Measurements from ENCODE around the gene ZNF362.
"Not testable (repeated sequence)": the region's sequence is repeated elsewhere in the genome, so short reads cannot be mapped to it uniquely, and the experiment has no call there.

ZNF362 gene

DNA sequence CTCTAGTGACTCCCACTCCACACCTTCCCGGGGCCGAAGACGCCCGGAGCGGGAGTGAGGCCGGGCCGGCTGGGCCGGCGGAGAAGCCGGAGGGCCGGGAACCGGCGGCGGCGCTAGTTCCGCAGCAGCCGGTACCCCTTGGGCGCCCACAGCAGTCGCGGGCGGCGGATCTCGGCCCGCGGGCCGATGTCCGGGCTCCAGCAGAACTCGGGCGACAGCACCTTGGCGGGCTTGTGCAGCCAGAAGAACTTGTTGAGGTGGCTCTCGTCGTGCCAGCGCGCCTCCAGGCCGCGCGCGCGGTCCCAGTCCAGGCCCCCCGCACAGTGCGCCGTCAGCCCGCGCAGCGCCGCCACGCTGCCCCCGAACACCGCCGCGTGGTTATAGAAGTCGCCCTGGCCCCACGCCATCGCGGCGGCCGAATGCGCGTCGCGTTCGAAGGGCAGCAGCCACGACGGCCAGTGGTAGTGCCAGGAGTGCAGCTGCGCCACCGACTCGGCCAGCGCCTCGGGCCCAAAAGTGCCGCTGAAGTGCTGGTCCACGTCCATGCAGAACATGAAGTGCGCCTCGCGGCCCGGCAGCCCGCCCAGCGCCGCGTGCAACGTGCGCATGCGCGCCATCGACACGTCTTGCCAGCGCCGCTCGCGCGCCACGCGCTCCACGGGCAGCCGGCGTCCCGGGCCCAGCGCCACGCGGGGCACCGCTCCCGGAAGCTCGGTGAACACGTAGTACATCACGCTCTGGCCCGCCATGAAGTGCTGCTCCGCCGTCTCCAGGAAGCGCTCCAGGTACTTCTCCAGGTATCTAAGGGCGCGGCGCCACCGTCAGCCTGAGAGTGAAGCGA is 50.6 kb downstream of the ZNF362 start:
- DNase-seq (ENCODE audit: low read depth): no peak

- no peak for DNase-seq (ENCODE audit: low read depth)
These were observed 51.2 kb downstream of the ZNF362 start for GRCh38 chr1:33307494-33307864.

GRCh38 chr1:33309351-33309750 is 53.1 kb downstream of the ZNF362 start:
- not testable (repeated sequence) for DNase-seq (ENCODE audit: low read depth)

- no peak for DNase-seq (ENCODE audit: low read depth)
These were observed 54.4 kb downstream of the ZNF362 start for GRCh38 chr1:33310702-33311101.

GRCh38 chr1:33311706-33312412 is 55.6 kb downstream of the ZNF362 start:
- no peak for DNase-seq (ENCODE audit: low read depth)

GRCh38 chr1:33312413-33312749 is 56.1 kb downstream of the ZNF362 start:
- no peak for DNase-seq (ENCODE audit: low read depth)

DNA sequence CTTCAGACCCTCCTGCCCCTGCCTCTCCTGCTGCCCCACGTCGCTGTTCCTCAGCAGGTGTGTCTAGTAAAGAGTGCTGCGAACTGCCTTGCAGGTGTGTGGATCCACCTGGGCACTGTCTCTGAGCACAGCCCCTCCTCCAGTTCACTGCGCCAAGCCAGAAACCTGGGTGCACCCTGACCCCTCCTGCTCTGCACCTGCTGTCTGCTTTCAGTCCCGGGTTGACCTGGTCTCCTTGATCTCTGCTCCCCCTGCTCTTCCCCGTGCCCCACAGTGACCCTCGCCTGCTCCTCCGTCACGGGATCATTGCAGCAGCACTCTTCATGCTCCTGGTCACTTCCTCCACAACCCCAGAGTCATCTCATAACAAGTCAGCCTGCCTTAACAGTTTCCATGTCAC is 58.1 kb downstream of the ZNF362 start:
- DNase-seq (ENCODE audit: low read depth): no peak

- DNase-seq (ENCODE audit: low read depth): no peak
These were observed 60.3 kb downstream of the ZNF362 start for GRCh38 chr1:33316601-33317000.

DNA sequence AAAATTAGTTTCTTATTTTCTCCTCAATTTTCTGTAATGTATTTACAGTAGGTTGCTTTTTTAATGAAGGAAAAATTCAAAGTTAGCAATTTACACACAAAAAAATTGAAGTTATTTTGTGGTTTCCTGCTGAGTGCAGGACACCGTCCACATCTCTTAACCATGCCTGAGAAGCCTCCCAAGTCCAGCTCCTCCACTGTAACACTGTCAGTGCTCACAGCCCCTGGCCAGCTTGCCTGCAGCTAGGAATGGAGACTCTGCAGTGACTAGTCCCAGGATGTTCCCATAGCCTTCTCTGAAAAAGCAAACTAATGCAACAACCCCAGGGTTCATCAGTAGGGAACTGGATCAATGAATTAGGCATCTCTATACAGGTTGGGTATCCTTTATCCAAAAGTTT is 61.1 kb downstream of the ZNF362 start:
- no peak for DNase-seq (ENCODE audit: low read depth)

DNA sequence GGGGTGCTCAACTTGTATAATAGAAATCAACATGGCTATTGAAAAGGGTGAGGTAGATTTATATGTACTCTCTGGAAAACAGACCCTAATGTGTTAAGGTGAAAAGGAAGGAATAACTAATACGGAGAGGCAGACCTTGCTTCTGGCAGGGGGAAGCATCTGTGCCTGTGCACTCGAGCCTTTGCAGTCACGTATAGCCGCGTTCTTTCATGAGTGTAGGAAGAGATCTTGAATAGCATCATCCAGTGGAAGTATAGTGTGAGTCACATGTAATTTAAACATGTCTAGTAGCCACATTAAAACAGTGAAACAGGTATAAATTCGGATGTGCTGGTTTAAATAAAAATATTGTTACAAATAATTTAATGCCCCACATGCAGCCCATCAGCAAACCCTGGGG is 61.7 kb downstream of the ZNF362 start:
- no peak for DNase-seq (ENCODE audit: low read depth)

GRCh38 chr1:33319186-33319948 is 63.1 kb downstream of the ZNF362 start:
- no peak for DNase-seq (ENCODE audit: low read depth)

GRCh38 chr1:33319949-33320618 is 63.8 kb downstream of the ZNF362 start:
- no peak for DNase-seq (ENCODE audit: low read depth)

- DNase-seq (ENCODE audit: low read depth): no peak
These were observed 64.4 kb downstream of the ZNF362 start, which contains the start of gene A3GALT2 for GRCh38 chr1:33320619-33321165. TSS of gene A3GALT2 (minus strand) at chr1:33321098. CDS start at chr1:33321098, 0 bp downstream.

GRCh38 chr1:33321178-33321577 is 64.9 kb downstream of the ZNF362 start:
- no peak for DNase-seq (ENCODE audit: low read depth)

GRCh38 chr1:33322109-33322508 is 65.8 kb downstream of the ZNF362 start:
- DNase-seq (ENCODE audit: low read depth): no peak

DNA sequence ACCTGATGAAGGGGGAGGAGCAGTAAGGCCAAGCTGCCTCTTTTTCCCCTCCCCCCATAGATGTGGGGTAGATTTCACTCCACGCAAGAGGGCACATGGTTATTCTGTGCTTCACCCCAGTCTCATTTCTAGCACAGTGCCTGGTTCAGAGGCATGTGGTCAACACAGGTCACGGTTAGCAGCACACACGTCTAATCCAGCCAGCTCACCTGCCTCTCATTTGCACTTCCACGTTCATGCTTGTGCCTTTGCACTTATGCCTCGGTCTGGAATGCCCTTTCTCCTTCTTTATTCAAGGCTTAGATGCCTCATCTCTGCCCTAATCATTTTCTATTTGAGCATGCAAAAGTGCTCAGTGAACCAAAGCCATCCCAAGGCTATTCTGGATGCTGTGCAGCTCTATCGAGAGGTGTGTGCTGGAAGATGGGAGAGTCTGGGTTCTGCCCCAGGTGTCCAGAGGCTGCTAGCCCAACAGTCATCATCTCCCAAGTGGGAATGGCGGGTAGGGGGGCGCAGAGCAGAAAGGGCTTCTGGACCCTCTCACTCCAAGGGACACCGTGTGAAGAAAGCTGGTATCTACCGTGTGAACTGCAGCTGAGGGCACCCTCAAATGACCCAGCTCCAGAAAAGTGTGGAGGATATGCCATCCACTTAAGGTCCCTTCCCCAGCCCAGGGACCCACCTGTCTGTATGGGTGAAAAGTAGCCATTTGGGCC is 66.7 kb downstream of the ZNF362 start:
- no peak for DNase-seq (ENCODE audit: low read depth)

DNA sequence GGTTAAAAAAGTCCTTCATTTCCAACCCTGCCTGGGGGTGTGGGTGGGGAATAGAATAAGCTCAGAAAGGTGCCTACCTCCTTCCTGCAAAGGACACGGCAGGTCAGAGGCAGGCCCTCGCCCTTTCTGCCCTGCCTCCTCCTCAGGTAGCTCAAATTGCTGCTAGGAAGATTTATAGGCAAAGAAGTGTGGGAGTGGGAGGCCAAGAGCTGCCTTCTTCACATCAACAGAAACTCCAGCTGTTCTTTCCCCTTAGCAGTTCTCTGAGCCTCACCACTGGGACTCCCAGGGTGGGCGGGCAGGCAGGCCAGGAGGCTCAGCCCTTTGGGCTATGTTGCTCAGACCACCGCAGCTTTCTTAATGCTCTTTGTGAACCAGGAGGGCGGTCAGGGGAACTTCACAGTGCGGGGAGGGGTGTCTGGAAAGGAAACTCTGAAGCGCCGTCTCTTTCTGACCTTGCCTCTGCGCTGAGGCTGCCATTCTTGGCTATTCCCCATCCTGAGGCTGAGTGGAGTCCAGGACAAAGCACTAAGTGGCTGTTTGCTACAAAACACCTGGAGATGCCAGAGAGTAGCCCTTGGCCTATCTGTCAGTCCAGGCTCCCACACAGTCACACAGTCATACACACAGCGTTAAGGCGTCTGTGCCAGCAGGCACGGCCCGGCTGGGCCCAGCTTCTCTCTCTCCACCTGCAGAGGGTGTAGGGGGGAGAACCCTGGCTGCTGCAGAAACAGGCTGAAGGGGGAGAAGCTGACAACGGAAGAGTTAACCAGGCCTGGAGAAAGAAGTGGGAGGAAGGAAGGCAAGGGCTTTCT is 67.6 kb downstream of the ZNF362 start:
- no peak for DNase-seq (ENCODE audit: low read depth)

DNA sequence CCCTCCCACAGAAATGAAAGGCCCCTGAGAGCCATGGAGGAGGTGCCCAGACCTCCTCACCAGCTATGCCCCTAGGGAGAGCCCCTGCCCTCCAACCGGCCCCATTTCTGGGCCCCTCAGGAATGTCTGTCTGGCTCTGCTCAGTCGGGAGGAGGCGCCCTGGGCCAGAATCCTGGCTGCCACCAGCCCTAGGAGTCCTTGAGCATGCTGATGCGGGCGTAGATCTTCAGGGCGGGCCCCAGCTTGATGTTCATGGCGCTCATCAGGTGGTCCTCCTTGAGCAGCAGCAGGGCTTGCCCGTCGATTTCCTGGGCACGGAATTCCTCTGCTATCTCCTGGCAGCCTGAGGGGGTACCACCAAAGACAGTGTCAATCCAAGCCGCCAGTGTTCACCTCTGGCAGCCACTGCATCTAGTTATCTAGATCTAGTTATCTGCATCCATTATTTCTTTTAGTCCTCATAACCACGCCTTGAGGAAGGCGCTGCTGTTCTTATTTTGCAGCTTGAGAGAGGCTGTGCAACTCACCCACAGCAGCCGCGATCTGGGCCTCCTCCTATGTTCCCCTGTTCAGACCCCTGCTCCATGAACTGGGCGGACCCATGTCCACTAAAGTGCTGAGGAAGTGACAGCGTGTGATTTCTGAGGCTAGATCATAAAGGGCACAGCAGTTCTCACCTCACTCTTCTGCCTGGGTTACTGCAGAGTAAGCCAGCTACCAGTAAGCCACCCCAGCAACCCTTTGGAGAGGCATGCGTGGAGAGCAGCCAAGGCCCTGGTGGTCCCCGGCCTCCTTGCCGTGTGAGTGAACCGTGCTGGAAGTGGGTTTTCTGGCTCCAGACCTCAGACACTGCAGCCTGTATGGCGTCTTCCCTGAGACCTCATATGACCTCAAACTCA is 68.6 kb downstream of the ZNF362 start:
- DNase-seq (ENCODE audit: low read depth): no peak

DNA sequence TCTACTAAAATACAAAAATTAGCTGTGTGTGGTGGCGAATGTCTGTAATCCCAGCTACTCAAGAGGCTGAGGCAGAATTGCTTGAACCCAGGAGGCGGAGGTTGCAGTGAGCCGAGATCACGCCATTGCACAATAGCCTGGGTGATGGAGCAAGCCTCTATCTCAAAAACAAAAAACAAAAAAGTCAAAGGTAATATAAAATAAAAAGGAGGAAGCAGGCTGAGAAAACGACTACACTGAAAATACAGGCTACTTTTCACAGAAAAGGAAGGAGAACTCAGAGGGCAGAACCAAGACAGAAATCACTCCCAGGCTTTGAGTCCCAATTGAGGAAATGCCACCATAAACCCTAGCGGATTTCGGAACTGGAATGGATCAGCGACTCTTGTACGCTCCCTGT is 70.5 kb downstream of the ZNF362 start:
- DNase-seq (ENCODE audit: low read depth): no peak
